Measurements from ENCODE around the gene NMNAT1. TPM values are rescaled to one million over a fixed set of nuclear protein-coding genes. Genes with fewer than 3 reads are reported as not detected.

NMNAT1 gene
- total and polyA plus RNA-seq, 7 experiments from 2014 or later = 2.7 to 9.5 (median 7.5) TPM

DNA sequence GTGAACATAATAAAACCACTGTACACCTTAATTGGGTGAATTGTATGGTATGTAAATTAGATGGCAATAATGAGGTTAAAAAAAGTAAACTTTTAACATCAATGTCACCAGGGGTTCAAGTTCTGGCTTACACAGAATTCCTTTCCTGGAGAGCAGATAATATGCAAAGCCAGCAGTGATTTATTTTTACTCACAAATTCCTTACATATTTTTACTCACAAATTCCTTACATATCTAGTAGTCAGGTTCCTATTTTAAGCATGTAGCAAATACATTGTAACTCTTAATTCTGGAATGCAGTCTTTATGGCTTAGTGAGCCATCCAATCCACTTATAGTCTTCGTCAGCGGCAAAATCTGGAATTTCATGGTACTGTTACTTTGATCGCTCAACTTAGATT is 88.2 kb downstream of the NMNAT1 start:
- Mint-ChIP-seq H3K36me3 (peaks cover 0 to 4% (median 0%) of the 10 kb centered on the region in 5 donors), H3K4me3 (peak overlapping the region in 2 of 10 donors; percentile 21 to 30), H3K27ac (no peak overlapping the region), H3K9me3 (no peaks in the 10 kb centered on the region), H3K27me3 (no peaks in the 10 kb centered on the region), H3K4me1 (peaks cover 20 to 31% (median 26%) of the 10 kb centered on the region in 7 donors)
- no peaks in the 10 kb centered on the region for H3K9me3 ChIP-seq (ENCODE audit: control insufficient read depth in 2 of 3, low read length in 3 of 3)
- no peak overlapping the region for H3K4me3 ChIP-seq (ENCODE audit: low read length)
- intact Hi-C loops (cut with micrococcal nuclease) = loop anchor here in 1 of 2 donors (5.0 to 10.0 kb wide), 5 partner anchors 247 to 1703 kb away; partner anchors contain the start of genes AGTRAP, MTOR and TMEM201
- no peak overlapping the region for H3K27ac ChIP-seq (ENCODE audit: low read depth, low read length)
- no peaks in the 10 kb centered on the region for H3K27me3 ChIP-seq (ENCODE audit: control insufficient read depth in 2 of 2, insufficient read depth in 2 of 2, low read length in 2 of 2)
- peaks cover 14 to 15% of the 10 kb centered on the region in 2 donors for H3K4me1 ChIP-seq (ENCODE audit: control insufficient read depth in 2 of 2, insufficient read depth in 2 of 2, low read length in 2 of 2)
- DNase-seq = no peak
- CTCF ChIA-PET = interaction anchor here (0.6 kb wide), 1 partner anchor 79 kb away, joined by 5 read pairs; no protein-coding TSS in a partner anchor
- POLR2A ChIA-PET = no interaction called here
- no peak for ATAC-seq
- H3K36me3 ChIP-seq (ENCODE audit: control insufficient read depth in 2 of 3, insufficient read depth in 3 of 3, low read length in 3 of 3) = peaks cover 0 to 6% (median 0%) of the 10 kb centered on the region in 3 experiments

DNA sequence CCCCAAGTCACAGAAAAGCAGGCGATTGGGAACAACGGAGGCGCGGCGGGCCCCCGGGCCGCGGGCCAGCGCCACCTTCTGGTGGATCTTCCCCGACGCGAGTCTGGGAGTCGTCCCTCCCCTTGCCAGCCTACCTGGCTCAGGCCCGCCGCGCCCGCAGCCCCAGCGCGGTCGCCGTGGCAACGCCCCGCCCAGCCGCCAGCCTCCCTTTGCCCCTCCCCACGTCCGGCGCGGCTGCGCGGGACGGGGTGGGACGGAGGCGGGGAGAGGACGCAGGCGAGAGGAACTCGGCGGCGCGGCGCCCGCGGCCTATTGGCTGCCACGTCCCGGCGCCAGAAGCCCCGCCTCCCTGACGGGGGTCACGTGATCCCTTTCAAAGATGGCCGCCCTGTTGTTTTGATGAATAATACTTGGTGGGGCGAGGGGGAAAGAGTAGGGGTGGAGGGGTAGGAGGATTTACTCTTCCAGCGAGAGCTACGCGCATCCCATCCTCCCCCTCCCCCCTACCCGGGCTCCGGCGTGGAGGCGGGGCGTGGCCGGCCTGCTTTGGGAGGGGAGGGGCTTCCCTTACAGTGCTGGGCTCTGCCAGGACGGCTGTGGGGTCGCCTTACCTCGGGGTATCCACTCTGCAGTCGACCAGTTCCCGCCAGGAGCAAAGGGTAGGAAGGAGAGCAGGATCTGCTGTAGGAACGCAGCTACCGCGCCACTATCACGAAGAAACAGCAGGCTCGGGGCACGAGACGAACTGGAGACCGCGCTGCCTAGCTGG is 89.5 kb downstream of the NMNAT1 start, which contains the start of gene UBE4B:
Gene UBE4B, plus strand, starts transcription at position 369 of the 769 bp plus-strand sequence. CDS start 713 bp downstream, outside the sequence.
- POLR2A ChIA-PET = interaction anchor here (0.6 to 1.1 kb wide), 3 partner anchors 89 to 122 kb away, joined by 3 to 6 read pairs (median 3); partner anchors contain the start of genes CTNNBIP1, LZIC and NMNAT1
- Histone ChIP-seq H3K9me3 (ENCODE audit: control insufficient read depth in 2 of 3, low read length in 3 of 3) (no peaks in the 10 kb centered on the region), H3K27ac (ENCODE audit: low read depth, low read length) (peak within 1 kb of the TSS; percentile 94), H3K27me3 (ENCODE audit: control insufficient read depth in 2 of 2, insufficient read depth in 2 of 2, low read length in 2 of 2) (no peaks in the 10 kb centered on the region), H3K4me1 (ENCODE audit: control insufficient read depth in 2 of 2, insufficient read depth in 2 of 2, low read length in 2 of 2) (peaks cover 14 to 15% of the 10 kb centered on the region in 2 donors), H3K36me3 (ENCODE audit: control insufficient read depth in 2 of 3, insufficient read depth in 3 of 3, low read length in 3 of 3) (peaks cover 0 to 10% (median 0%) of the 10 kb centered on the region in 3 experiments), H3K4me3 (ENCODE audit: low read length) (peak within 1 kb of the TSS; percentile 96)
- H3K9me3 Mint-ChIP-seq = no peaks in the 10 kb centered on the region
- DNase-seq (peak; percentile 98 to 100 (median 99)), ATAC-seq (peak; percentile 97)
- H3K36me3 Mint-ChIP-seq = peaks cover 0 to 4% (median 0%) of the 10 kb centered on the region in 5 donors
- peaks cover 20 to 34% (median 28%) of the 10 kb centered on the region in 7 donors for H3K4me1 Mint-ChIP-seq
- no peaks in the 10 kb centered on the region for H3K27me3 Mint-ChIP-seq
- H3K27ac Mint-ChIP-seq = peak within 1 kb of the TSS; percentile 91 to 98 (median 97)
- H3K4me3 Mint-ChIP-seq = peak within 1 kb of the TSS; percentile 79 to 98 (median 96)
- intact Hi-C loops (cut with micrococcal nuclease) = loop anchor here (1.0 to 10.0 kb wide), 24 partner anchors 82 to 1702 kb away; partner anchors contain the start of genes CTNNBIP1 (in 2 of the 2), LZIC (in 2 of the 2), NMNAT1 (in 2 of the 2) and TMEM201 (in 2 of the 2)
- CTCF ChIA-PET = interaction anchor here (1.2 kb wide), 1 partner anchor 158 kb away, joined by 4 read pairs; no protein-coding TSS in a partner anchor

DNA sequence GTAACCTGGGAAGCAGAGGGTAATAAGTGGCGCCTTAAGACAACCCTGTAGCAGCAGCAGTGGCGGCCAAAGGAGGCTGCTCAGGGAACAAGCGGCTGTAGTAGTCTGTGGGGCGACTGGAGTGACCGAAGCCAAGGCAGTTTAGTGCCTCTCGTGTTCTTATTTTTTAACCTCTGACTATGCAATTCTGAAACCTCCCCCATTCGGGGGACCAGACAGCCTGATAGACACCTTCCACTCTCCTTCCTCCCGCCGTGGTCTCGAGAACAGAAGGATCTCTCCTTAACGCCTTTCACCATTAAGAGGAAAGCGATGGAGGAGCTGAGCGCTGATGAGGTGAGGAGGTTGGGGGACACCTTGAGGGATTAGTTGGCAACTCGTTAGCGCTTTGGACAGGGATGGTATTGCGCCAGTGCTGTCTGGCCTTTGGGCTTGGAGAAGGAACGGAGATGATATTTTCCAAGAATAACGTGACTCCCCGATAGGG is 90.1 kb downstream of the NMNAT1 start:
- Histone ChIP-seq H3K9me3 (ENCODE audit: control insufficient read depth in 2 of 3, low read length in 3 of 3) (no peaks in the 10 kb centered on the region), H3K4me3 (ENCODE audit: low read length) (peak overlapping the region; percentile 96), H3K36me3 (ENCODE audit: control insufficient read depth in 2 of 3, insufficient read depth in 3 of 3, low read length in 3 of 3) (peaks cover 0 to 12% (median 0%) of the 10 kb centered on the region in 3 experiments), H3K4me1 (ENCODE audit: control insufficient read depth in 2 of 2, insufficient read depth in 2 of 2, low read length in 2 of 2) (peaks cover 14 to 15% of the 10 kb centered on the region in 2 donors), H3K27me3 (ENCODE audit: control insufficient read depth in 2 of 2, insufficient read depth in 2 of 2, low read length in 2 of 2) (no peaks in the 10 kb centered on the region), H3K27ac (ENCODE audit: low read depth, low read length) (peak overlapping the region; percentile 94)
- ChIA-PET POLR2A (interaction anchor here (0.6 to 1.1 kb wide), 3 partner anchors 90 to 123 kb away, joined by 3 to 6 read pairs (median 3); partner anchors contain the start of genes CTNNBIP1, LZIC and NMNAT1), CTCF (interaction anchor here (1.2 kb wide), 1 partner anchor 159 kb away, joined by 4 read pairs; no protein-coding TSS in a partner anchor)
- Mint-ChIP-seq H3K4me3 (peak overlapping the region; percentile 79 to 98 (median 96)), H3K27ac (peak overlapping the region; percentile 91 to 98 (median 97)), H3K27me3 (no peaks in the 10 kb centered on the region), H3K9me3 (no peaks in the 10 kb centered on the region), H3K36me3 (peaks cover 0 to 4% (median 0%) of the 10 kb centered on the region in 5 donors), H3K4me1 (peaks cover 20 to 34% (median 28%) of the 10 kb centered on the region in 7 donors)
- peak; percentile 17 for ATAC-seq
- no peak for DNase-seq
- intact Hi-C loops (cut with micrococcal nuclease) = loop anchor here (2.0 to 10.0 kb wide), 14 partner anchors 91 to 1701 kb away; partner anchors contain the start of genes AGTRAP (in 1 of the 2), GPR157 (in 1 of the 2), KIF1B (in 1 of the 2) and LZIC (in 1 of the 2)

Small RNAs within 50 kb of the gene (microRNA-seq; reads per million reads assigned to microRNA genes)
- gene MIR5697 (ENCODE audit: borderline microRNAs expressed) = not detected

Other genes starting within 250 kb of the NMNAT1 start
- gene CLSTN1, start 119.5 kb upstream of the NMNAT1 start, total RNA-seq = 100 to 1,000 TPM in 1 of 5 experiments, 10 to 100 TPM in 4; 68.6 to 116 (median 85.6) TPM
- 10 to 100 TPM; 16.9 to 40.2 TPM for gene CLSTN1, start 119.5 kb upstream of the NMNAT1 start, polyA plus RNA-seq
- gene CTNNBIP1, start 33.2 kb upstream of the NMNAT1 start, total RNA-seq = 10 to 100 TPM in 1 of 5 experiments, 1 to 10 TPM in 4; 6.5 to 17.2 (median 7.4) TPM
- gene CTNNBIP1, start 33.2 kb upstream of the NMNAT1 start, polyA plus RNA-seq = 1 to 10 TPM; 5.3 to 6.5 TPM
- 10 to 100 TPM; 18.0 to 35.1 (median 31.0) TPM for gene LZIC, start 84 bp upstream of the NMNAT1 start, total RNA-seq
- 10 to 100 TPM; 39.1 to 44.0 TPM for gene LZIC, start 84 bp upstream of the NMNAT1 start, polyA plus RNA-seq
- gene RBP7, start 53.8 kb downstream of the NMNAT1 start, total RNA-seq = 10 to 100 TPM in 1 of 5 experiments, 1 to 10 TPM in 1, not detected in 3; 2.2 to 18.4 TPM
- not detected for gene RBP7, start 53.8 kb downstream of the NMNAT1 start, polyA plus RNA-seq
- 10 to 100 TPM; 37.9 to 48.3 (median 39.3) TPM for gene UBE4B, start 89.5 kb downstream of the NMNAT1 start, total RNA-seq
- 10 to 100 TPM in 1 of 2 donors, 1 to 10 TPM in 1; 7.5 to 10.8 TPM for gene UBE4B, start 89.5 kb downstream of the NMNAT1 start, polyA plus RNA-seq